Measurements from ENCODE around the gene PPM1N. TPM values are rescaled to one million over a fixed set of nuclear protein-coding genes. Genes with fewer than 3 reads are reported as not detected.

PPM1N gene
- total and polyA plus RNA-seq, 2 of the 13 experiments (the other 11 are each of a cell fraction or from before 2014, with no cell fraction given) = 0.31 to 1.8 TPM

- TF ChIP-seq BCL3 (CRISPR knock-in tag; IDR thresholded peaks at IDR 0.05) = no peak
- TF ChIP-seq RBFOX2 (IDR thresholded peaks at IDR 0.05; ENCODE audit: low read depth, low read length) = no peak
- TF ChIP-seq PRDM10 (CRISPR knock-in tag; IDR thresholded peaks at IDR 0.05; ENCODE audit: low read depth) = no peak
- TF ChIP-seq SMAD3 (CRISPR knock-in tag; IDR thresholded peaks at IDR 0.05) = no peak
- TF ChIP-seq ZSCAN25 (CRISPR knock-in tag; IDR thresholded peaks at IDR 0.05) = no peak
- TF ChIP-seq AHDC1 (CRISPR knock-in tag; IDR thresholded peaks at IDR 0.05; ENCODE audit: borderline replicate concordance) = no peak
- no peak for TF ChIP-seq U2AF2 (IDR thresholded peaks at IDR 0.05; ENCODE audit: low read depth, low read length)
- TF ChIP-seq RARA (CRISPR knock-in tag; IDR thresholded peaks at IDR 0.05) = no peak
- TF ChIP-seq BRCA1 (CRISPR knock-in tag; IDR thresholded peaks at IDR 0.05) = no peak
- TF ChIP-seq ZNF317 (CRISPR knock-in tag; IDR thresholded peaks at IDR 0.05) = no peak
- TF ChIP-seq ATF7-NPFF (CRISPR knock-in tag; IDR thresholded peaks at IDR 0.05; ENCODE audit: low read depth) = no peak
- TF ChIP-seq NAIF1 (CRISPR knock-in tag; IDR thresholded peaks at IDR 0.05; ENCODE audit: borderline replicate concordance) = no peak
- no peak for TF ChIP-seq TSC22D2 (CRISPR knock-in tag; IDR thresholded peaks at IDR 0.05; ENCODE audit: borderline replicate concordance)
- no peak for TF ChIP-seq TOE1 (CRISPR knock-in tag; IDR thresholded peaks at IDR 0.05)
- TF ChIP-seq ZNF761 (CRISPR knock-in tag; conservative IDR thresholded peaks at IDR 0.05) = peak; percentile 72; the same call in 1 of the 2 replicates
- TF ChIP-seq ZNF782 (CRISPR knock-in tag; IDR thresholded peaks at IDR 0.05; ENCODE audit: borderline replicate concordance) = no peak
- TF ChIP-seq ZGPAT (CRISPR knock-in tag; IDR thresholded peaks at IDR 0.05) = no peak; the same call in 1 of the 2 replicates
Measured at GRCh38 chr19:45505151-45505995, 7.1 kb downstream of the PPM1N start (continued).
